Suppressor macrophage treated with lipopolysaccharide for 1 hour (primary cell): ENCODE results near the gene NEK10.
"Not testable (repeated sequence)": the region's sequence is repeated elsewhere in the genome, so short reads cannot be mapped to it uniquely, and the experiment has no call there.

Source experiments
- DNase-seq, 3 donors: peaks; one replicate each; pipeline ENCODE4 v3.0.0-alpha.2; 2020 to 2022

The NEK10 gene

GRCh38 chr3:27349832-27350231, 19.4 kb downstream of the NEK10 start:
- DNase-seq: no peak

GRCh38 chr3:27345959-27346865, 23.0 kb downstream of the NEK10 start:
- no peak for DNase-seq

- DNase-seq: no peak
Observed at GRCh38 chr3:27345493-27345892, 23.7 kb downstream of the NEK10 start.

GRCh38 chr3:27345045-27345444, 24.1 kb downstream of the NEK10 start:
- no peak for DNase-seq

- DNase-seq: no peak
Observed at GRCh38 chr3:27344192-27344591, 25.0 kb downstream of the NEK10 start.

GRCh38 chr3:27342267-27342666, 26.9 kb downstream of the NEK10 start:
- no peak for DNase-seq

- DNase-seq: peak in 2 of 3 donors; percentile 52 to 67
Observed at GRCh38 chr3:27340534-27340933, 28.6 kb downstream of the NEK10 start.

- DNase-seq: no peak
Observed at GRCh38 chr3:27335571-27335970, 33.6 kb downstream of the NEK10 start.

- no peak for DNase-seq
Observed at GRCh38 chr3:27333843-27334242, 35.3 kb downstream of the NEK10 start.

- not testable (repeated sequence) for DNase-seq
Observed at GRCh38 chr3:27328982-27329762, 40.0 kb downstream of the NEK10 start.

- DNase-seq: no peak
Observed at GRCh38 chr3:27326629-27327545, 42.3 kb downstream of the NEK10 start.

GRCh38 chr3:27326202-27326601, 43.0 kb downstream of the NEK10 start:
- DNase-seq: no peak

GRCh38 chr3:27325419-27325818, 43.8 kb downstream of the NEK10 start:
- no peak for DNase-seq

- no peak for DNase-seq
Observed at GRCh38 chr3:27324686-27325085, 44.5 kb downstream of the NEK10 start.

- DNase-seq: no peak
Observed at GRCh38 chr3:27323087-27323570, 46.1 kb downstream of the NEK10 start.

- DNase-seq: no peak
Observed at GRCh38 chr3:27322634-27323033, 46.5 kb downstream of the NEK10 start.

GRCh38 chr3:27319847-27320526, 49.2 kb downstream of the NEK10 start:
- DNase-seq: no peak

GRCh38 chr3:27319304-27319703, 49.9 kb downstream of the NEK10 start:
- DNase-seq: no peak

- DNase-seq: no peak
Observed at GRCh38 chr3:27317096-27317495, 52.1 kb downstream of the NEK10 start.

GRCh38 chr3:27315003-27315402, 54.2 kb downstream of the NEK10 start:
- peak in 1 of 3 donors; percentile 11 for DNase-seq

GRCh38 chr3:27312044-27312668, 57.0 kb downstream of the NEK10 start:
- peak; percentile 51 to 72 (median 68) for DNase-seq
